GM21723 (cell line): ENCODE measurements around the gene CRYL1.

Experiments
- ATAC-seq: cut with Tn5 transposase; IDR thresholded peaks from one replicate; pipeline ENCODE4 v1.9.1; 2021; ENCODE audit warnings: mild to moderate bottlenecking, moderate library complexity; ENCODE audit not compliant: unreplicated experiment

Gene CRYL1

DNA sequence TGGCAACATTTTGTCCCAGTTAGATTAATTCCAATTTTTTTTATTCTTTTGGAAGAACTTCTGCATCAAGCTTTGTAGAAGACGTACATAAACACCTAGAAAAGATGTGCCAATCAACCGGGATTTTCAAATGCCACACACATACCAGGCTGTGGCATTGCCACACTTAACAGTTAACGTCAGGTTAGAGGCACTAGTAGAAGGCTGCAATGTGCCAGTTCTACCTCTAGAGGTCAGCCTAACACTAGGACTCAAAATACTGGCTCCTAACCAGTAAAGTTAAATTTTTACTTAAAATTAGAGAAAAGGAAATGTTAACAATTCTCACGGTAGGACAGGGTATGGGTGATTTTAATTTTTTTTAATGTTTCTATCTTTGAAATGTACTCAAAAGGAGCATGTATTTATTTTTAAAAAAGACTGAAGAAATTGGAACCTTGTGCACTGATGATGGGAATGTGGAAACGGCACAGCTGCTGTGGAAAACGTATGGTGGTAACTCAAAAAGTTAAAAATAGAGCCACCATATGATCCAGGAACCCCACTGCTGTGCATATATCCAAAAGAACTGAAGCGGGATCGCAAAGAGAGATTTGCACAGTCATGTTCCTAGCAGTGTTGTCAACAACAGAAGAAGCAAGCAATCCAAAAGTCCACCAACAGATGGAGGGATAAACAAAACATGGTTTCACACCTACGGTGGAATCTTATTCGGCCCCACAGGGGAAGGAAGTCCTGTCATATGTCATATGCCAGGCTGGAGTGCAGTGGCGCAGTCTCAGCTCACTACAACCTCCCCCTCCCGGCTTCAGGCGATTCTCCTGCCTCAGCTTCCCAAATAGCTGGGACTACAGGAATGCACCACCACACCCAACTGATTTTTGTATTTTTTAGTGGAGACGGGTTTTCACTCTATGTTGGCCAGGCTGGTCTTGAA, 30.3 kb downstream of the CRYL1 start:
- no peak for ATAC-seq

DNA sequence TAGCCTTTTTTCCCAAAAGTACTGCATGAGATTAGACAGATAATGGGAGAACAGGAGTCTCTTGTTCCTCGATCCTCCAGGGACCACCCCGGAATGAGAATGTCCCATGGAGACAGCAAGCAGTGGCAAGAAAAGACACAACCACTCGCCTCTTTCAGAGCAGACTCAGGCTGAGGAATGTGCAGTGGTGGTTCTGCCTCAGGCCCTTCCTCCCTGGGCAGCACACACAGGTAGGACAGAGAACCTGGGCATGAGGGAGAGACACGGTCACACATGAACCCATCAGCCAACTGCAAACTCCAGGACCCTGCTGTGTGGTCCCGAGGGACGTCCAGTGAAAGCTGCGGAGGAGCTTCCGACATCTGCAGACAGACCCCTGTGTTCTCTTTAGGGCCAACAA, 31.0 kb downstream of the CRYL1 start:
- ATAC-seq, result no peak

DNA sequence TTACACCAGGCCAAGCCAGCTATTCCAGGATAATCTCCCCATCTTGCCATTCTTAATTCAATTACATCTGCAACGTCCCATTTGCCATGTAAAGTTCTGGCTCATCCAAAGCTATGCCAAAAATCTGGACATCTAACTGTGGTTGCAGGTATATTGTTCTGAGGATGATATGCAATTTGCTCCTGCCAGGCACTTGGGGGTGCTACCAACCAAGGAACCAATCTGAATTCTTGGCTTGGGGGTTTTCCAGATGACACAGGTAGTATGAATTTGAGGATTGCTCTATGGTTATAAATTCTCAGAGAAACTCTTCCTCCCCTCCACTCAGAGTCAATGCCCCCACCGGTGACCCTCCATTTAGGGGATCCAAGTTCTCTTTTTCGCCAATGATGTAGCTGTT, 33.0 kb downstream of the CRYL1 start:
- ATAC-seq, result no peak

DNA sequence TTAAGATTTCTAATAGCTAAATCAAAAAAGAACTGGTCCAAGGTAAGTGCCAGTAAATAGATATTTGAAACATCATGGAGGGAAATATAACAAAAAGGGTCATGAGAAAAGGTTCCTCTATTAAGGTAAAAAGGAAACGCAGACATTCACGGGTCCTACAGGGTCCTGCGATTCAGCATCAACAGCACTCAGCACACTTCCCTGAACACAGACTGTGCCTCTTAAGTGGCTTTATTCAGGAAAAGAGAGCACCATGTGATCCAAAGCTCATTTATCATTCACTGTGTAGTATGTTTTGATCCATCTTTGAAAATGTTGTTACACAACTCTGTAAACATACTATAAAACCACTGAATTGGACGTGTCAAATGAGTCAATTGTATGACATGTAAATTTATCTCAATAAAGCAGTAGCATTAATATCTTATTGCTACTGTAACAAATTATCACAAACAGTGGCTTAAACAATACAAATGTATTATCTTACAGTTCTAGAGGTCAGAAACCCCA, 33.7 kb downstream of the CRYL1 start:
- no peak for ATAC-seq

DNA sequence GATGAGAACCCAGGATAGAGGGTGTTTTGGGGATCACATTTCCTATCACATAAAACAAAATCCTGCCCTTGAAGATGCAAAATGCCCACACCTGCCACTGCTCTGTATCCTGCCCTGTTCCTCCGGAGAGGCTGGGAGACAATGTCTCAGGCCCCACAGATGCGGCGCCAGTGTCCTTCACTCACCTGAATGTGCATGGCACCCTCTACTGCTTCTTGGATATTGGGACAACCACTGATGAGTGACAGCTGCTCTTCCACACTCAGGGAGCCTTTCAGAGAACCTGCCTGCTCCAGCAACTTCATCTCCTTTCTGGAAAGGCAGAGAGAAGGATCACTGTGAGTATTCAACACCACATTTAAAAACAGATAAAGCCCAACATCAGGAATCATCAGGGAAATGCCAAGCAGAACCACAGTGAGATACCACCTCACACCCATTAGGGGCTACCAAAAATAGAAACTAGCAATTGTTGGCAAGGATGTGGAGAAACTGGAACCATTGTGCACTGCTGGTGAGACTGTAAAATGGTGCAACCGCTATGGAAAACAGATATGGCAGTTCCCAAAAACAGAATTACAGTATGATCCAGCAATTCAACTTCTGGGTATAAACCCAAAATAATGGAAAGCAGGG, 36.4 kb downstream of the CRYL1 start:
- ATAC-seq, result peak; percentile 80

DNA sequence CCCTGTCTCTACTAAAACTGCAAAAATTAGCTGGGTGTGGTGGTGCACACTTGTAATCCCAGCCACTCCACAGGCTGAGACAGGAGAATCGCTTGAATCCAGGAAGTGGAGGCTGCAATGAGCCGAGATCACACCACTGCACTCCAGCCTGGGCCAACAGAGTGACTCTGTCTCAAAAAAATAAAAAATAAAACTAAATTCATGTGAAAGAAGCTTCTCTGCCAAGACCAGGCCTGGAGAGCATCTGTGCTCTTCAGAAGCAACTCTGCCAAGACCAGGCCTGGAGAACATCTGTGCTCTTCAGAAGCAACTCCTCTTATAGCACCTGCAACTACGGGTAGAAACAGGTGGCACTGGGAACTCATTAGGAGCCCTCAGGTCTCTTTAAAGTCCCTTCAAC, 37.7 kb downstream of the CRYL1 start:
- ATAC-seq, result no peak

DNA sequence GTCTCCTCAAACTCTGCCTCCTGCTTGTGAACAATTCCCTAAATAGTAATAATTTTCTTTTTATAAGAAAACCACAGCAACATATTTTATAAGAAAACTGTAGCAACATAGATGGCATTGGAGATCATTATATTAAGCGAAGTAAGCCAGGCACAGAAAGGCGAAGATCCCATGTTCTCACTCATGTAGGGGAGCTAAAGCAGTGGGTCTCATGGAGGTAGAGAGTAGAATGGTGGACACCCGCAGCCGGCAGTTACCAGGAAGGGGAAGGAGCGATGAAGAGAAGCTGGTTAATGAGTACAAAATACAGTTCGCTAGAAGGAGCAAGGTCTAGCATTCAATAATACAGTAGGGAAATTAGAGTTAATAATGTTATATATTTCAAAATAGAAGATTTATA, 42.9 kb downstream of the CRYL1 start:
- ATAC-seq, result no peak

DNA sequence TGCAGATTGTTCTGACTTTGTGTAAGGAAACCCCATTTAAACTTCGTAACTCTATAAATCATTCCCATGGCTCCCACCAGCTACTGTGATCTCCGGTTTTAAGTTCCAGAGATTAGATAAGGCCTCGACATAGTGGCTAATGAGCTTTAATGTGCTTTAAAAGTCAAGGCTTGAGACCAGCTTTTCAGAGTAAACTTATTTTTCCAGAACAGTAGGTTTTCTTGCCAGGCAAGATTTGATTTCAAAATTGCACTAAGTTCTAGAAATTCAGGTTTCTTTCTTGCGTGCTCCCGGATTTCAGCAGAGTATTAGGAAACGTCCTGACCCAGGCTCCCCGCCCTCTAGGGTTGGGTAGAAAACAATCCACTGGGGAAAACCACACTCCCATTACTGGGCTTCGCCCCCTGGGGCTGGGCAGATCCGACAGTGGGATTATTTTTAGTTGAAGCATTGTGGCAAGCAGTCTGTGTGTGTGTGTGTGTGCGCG, 43.3 kb downstream of the CRYL1 start:
- no peak for ATAC-seq

DNA sequence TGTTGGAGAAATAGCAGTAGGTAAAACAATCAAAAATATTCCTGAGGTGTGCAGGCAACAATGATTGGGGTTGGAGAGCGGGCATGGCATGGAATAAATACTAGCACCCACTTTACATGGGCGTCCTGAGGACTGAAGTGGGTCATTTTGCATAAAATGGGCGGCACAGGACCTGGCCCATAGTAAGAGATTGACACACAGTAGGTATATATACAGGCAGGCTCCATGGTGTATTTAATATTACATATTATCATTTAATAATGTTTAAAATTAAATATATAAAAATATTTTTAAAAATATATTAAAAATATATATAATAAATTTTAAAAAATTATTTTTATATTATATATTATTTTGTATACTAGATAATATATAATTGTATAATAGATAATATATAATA, 48.3 kb downstream of the CRYL1 start:
- ATAC-seq, result no peak

DNA sequence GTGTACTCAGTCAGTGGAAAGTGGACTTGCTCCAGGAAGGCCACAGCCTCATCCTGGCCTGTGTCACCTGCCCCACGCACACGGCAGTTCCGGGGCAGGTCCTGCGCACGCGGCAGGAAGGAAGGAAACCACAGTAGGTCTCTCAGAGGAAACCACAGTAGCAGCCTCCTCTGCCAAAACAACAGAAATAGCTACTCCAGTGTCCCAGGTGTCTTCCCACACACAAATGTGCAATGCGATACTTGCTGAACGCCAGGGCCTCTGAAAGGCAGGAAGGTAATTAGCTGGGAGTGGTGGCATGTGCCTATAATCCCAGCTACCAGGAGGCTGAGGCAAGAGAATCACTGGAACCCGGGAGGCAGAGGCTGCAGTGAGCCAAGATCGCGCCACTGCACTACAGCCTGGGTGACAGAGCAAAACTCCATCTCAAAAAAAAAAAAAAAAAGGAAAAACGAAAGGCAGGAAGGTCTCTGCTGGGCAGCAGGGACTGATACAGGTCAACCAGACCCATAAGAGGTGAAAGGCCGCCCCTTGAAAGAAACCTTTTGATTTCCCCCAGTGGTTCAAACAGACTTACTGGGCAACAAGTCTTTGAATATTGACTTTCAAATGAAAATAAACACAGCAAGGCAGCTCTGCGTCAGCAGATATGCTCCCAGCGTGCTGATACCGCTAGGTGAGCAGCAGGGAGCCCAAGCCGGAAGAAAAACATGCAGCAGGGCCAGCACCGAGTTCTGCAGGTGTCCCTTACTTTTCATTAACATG, 49.5 kb downstream of the CRYL1 start:
- ATAC-seq, result peak; percentile 96

DNA sequence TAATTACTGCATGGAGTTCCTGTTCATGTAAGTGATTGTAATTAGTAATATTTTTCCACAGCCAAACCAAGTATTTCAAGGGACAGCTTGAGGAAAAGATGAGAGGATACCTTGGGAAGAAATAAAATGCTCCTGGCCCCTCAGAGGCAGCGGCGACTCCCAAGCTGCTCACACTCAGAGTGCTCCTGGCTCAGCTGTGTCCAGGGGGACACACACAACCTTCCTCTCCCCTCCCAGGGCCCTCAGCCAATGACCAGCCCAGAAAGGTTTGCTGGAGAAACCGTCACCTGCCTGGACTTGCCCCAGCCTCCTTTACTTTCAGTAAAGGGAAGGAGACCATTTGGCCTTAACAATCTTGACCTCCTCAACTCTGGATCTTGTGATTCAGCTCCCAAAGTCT, 51.1 kb downstream of the CRYL1 start:
- ATAC-seq, result no peak

DNA sequence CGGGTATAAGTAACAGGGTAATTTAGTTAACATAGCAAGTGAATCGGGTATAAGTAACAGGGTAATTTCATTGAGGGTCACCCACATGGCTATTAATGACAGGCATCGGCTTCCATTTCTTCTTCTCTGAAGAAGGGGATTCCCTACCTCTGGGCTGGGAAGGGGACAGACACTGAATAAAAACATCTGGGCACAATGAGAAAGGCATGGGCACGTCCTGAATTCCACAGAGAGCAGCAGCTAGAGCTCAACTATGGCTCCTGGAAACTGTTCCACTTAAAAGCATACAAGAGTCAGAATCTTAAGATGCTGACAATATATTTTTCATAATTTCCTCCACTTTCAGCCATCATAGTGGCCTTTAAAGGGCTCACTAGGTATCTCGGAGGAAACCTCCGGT, 51.8 kb downstream of the CRYL1 start:
- ATAC-seq, result no peak

DNA sequence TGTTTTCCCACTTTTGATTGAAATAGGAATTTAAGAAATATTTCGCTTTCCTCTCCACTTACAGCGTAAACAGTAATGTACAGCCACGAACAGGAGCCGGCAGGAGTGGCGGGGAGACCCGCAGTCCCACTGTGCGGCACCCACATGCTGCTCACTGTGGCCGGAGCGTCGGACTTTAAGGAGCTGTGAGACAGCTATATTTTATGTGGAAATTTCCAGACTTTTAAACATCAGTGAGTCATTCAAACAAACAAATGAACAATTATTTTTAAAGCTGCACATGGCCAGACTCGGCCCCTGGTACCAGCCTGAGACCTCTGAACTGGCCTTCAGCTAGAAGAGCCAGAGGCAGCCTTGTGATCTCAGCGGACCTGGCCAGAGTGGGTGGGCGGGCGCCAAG, 52.5 kb downstream of the CRYL1 start:
- no peak for ATAC-seq

DNA sequence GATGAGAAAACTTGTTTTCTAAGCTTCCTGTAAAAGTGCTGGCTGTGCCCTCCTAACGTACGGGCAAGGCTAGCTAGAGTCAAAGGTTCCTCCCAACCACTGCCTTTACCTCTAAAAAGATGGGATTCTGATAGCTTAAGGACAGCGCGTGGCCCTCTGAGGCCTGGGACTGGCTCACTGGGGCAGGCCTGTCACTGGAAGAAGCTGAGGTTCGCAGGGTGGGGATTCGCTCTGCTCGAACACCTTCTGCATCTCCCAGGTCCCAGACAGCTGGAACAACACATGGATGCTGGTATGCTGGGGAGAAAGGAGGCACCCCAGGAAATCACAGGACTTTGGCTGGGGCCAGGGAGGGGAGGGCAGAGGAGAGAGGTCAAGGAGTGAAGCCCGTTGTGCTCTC, 53.1 kb downstream of the CRYL1 start:
- no peak for ATAC-seq

DNA sequence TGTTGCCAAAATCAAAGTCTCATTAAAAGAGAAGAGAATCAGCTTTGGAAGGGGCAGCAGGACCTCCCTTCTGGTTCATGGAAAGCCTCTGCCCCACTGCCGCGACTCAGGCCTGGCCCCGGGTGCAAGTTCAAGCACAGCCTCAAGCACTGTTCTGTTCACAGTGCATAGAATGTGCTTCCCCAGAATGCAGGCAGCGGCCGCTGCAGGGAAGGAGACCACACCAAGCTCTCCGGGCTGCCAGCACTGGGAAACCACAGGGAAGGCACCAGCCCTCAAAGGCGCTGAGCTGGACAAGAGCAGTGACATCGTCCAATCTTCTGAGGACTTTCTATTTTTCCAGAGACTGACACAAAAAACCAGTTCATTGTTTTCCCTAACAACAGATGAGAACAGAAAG, 55.5 kb downstream of the CRYL1 start:
- no peak for ATAC-seq

DNA sequence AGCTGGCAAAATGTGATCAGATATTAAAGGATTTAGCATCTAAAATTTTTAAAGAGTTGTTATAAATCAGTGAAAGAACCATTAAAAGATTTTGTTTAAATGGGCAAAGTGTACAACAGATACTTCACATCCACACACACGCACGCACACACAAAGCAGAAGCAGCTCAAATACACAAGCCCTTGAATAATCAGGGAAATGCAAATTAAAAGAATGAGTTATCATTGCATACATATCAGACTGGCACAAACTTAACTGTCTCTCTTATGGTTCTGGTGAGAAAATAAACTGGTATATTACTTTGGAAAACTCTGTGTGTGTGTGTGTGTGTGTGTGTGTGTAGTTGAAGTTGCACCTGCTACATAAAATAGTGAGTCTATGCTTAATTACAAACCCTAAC, 59.3 kb downstream of the CRYL1 start:
- ATAC-seq, result no peak

DNA sequence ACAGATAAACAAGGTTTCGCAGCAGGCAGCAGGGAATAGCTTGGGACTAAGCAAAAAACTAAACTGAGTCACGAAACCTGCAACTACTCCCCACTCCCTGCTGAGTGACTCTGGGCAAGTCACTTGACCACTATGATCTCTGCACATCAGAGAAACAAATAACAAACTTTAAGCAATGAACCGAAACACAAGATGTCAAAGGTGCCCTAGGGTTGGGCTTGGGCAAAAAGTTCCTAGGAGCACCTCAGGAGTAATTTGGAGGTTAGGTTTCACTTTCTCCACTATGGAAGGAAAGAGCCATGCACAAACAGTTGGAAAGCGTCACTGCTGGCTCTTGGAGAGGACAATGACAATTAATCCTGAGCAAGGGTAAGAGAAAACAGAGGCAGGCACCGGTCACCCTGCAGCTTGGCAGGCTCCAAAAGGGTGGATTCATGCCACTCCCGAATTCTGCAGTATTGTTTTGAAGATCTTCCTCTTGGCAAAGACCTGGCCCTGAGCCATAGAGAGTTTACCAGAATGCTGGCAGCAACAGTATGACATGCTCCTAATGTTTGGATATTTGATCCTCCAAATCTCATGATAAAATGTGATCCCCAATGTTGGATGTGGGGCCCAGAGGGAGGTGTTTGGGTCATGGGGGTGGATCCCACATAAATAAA, 60.3 kb downstream of the CRYL1 start:
- no peak for ATAC-seq

DNA sequence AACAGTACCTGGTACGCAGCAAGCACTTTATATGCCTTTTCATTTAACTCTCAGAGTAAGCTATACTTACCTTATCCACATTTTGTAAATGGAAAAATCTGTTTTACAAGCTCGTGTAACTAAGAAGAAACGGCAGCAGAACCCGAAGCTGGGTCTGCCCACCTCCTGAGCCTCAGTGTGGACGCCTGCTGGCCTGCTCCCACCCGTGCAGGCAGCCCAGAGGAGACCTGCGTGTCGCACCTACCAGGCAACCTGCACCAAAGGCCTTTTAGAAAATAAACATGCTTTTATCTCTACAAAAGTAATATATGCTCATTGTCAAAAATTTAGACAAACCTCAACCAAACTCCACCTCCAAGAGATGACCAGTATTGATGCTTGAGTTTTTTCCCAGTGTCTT, 62.7 kb downstream of the CRYL1 start:
- ATAC-seq, result no peak

DNA sequence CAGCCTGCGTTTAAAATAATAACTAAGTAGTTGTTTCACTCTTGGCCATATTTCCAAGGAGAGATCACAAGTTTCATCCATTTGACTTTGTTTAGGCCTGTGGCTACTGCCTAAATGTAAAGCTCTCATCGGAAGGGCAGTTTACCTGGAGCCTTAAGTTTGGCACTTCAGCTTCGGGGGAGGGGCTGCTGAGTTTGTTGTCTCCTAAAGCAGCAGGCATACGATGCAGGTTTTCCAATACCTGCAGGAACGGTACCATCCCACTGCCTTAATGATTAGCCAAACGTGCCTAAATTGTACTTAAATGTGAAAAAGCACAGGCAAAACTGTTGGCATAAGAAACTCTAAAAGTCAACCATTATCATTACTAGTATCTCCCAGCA, 63.1 kb downstream of the CRYL1 start:
- no peak for ATAC-seq

DNA sequence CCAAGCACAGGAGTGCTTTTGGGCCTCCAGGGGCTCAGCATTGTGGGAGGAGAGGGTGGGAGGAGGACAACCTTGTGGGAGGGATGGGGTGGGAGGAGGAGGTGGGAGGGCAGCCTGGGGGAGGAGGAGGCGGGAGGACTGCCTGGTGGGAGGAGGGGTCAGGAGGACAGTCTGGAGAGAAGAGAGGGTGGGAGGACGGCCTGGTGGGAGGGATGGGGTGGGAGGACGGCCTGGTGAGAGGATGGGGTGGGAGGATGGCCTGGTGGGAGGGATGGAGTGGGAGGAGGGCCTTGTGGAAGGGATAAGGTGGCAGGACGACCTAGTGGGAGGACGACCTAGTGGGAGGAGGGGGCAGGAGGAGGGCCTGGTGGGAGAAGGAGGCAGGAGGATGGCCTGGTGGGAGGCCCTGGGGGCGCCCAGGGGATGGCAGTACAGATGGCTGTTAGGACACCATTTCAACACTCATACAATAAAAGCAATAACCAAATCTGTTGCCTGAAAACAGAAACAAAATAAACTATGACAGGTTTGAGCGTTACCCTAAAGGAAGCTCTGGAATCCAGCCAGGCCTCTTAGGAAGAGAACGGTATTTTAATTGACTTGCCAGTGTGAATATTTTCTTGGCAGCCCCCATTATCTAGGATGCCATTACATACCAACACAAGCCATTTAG, 63.7 kb downstream of the CRYL1 start:
- ATAC-seq, result no peak
